GM19099 (cell line): ENCODE results near the gene FGG.

ENCODE experiments used
- POLR2A ChIP-seq: IDR thresholded peaks from 3 replicates; pipeline ENCODE4 v1.6.1; 2011; ENCODE audit warnings: low read depth; ENCODE audit not compliant: insufficient read length; ENCODE audit errors: extremely low read depth

Gene FGG

GRCh38 chr4:154612472-154613414 is at the start of gene FGG:
Gene FGG, minus strand, starts transcription at chr4:154612656. Its CDS starts 47 bp downstream, at chr4:154612609.
- no peak for TF ChIP-seq POLR2A

GRCh38 chr4:154660052-154660451 is 47.6 kb upstream of the FGG start:
- TF ChIP-seq POLR2A = no peak

GRCh38 chr4:154658680-154659405 is 46.4 kb upstream of the FGG start:
- TF ChIP-seq POLR2A = no peak

- TF ChIP-seq POLR2A = no peak
Observed at GRCh38 chr4:154643493-154643892, 31.0 kb upstream of the FGG start.

- TF ChIP-seq POLR2A = no peak
Observed at GRCh38 chr4:154642373-154643009, 30.0 kb upstream of the FGG start.

GRCh38 chr4:154640999-154641398 is 28.5 kb upstream of the FGG start:
- TF ChIP-seq POLR2A = no peak

- TF ChIP-seq POLR2A = no peak
Observed at GRCh38 chr4:154634058-154634457, 21.6 kb upstream of the FGG start.

- no peak for TF ChIP-seq POLR2A
Observed at GRCh38 chr4:154631828-154632227, 19.4 kb upstream of the FGG start.

GRCh38 chr4:154630324-154630723 is 17.9 kb upstream of the FGG start:
- TF ChIP-seq POLR2A = no peak

- no peak for TF ChIP-seq POLR2A
Observed at GRCh38 chr4:154626793-154627484, 14.5 kb upstream of the FGG start.

- no peak for TF ChIP-seq POLR2A
Observed at GRCh38 chr4:154625971-154626370, 13.5 kb upstream of the FGG start.

- no peak for TF ChIP-seq POLR2A
Observed at GRCh38 chr4:154623995-154624394, 11.5 kb upstream of the FGG start.

- no peak for TF ChIP-seq POLR2A
Observed at GRCh38 chr4:154623436-154623835, 11.0 kb upstream of the FGG start.

GRCh38 chr4:154622598-154622997 is 10.1 kb upstream of the FGG start:
- no peak for TF ChIP-seq POLR2A

GRCh38 chr4:154620111-154620510 is 7.7 kb upstream of the FGG start:
- no peak for TF ChIP-seq POLR2A

- TF ChIP-seq POLR2A = no peak
Observed at GRCh38 chr4:154618708-154619315, 6.4 kb upstream of the FGG start.
